A673 (cell line): ENCODE results near the gene AHRR.

Experiments
- CTCF ChIP-seq: fragments of 300-800, 200-600 bp; sonication (generic); conservative IDR thresholded peaks from 2 replicates; pipeline ENCODE4 v1.5.1; 2017; ENCODE audit warnings: low read depth, mild to moderate bottlenecking, antibody characterized with exemption, low read length, moderate library complexity, mixed read lengths
- EZH2 ChIP-seq: fragments of 200-600 bp; sonication (generic); IDR thresholded peaks from 2 replicates; pipeline ENCODE4 v1.6.1; 2017; ENCODE audit warnings: borderline replicate concordance, low read depth, mild to moderate bottlenecking, mixed read lengths, antibody characterized with exemption, low read length; ENCODE audit not compliant: poor library complexity, severe bottlenecking

GRCh38 chr5:375336-375920, 53.9 kb downstream of the AHRR start:
- TF ChIP-seq EZH2, result no peak
- TF ChIP-seq CTCF, result no peak
